ENCODE data around the gene ANKS1B.
"Not testable (repeated sequence)": the region's sequence is repeated elsewhere in the genome, so short reads cannot be mapped to it uniquely, and the experiment has no call there.

ANKS1B gene

DNA sequence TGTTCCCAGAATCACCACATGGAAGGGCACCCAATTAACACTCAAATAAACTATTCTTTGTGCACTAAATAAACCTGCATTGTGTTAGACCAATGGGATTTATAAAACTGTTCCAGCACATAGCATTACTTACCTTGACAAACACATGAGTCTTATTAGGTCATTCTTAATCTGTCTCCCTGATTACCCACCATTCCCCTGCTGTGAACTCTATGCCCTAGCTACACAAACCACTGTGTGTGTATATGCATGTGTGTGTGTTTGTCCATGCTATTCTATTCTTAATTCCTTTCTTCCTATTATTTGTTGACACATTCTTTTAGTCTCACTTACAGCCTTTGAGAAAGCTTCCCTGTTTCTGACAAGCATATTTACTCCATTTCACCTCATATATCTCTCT, 640.8 kb downstream of the ANKS1B start:
- no peak overlapping the region for H3K4me3 ChIP-seq (ENCODE audit: low read depth, low read length)
- no peak for TF ChIP-seq CTCF (IDR thresholded peaks at IDR 0.05; ENCODE audit: low read depth, low read length)
- H3K27ac ChIP-seq = no peak overlapping the region
- H3K9me3 ChIP-seq (ENCODE audit: severe bottlenecking) = no peaks in the 10 kb centered on the region
- peak; percentile 21 for DNase-seq
- H3K36me3 ChIP-seq = no peaks in the 10 kb centered on the region
- no peaks in the 10 kb centered on the region for H3K27me3 ChIP-seq (ENCODE audit: insufficient read depth, low read depth, severe bottlenecking)

DNA sequence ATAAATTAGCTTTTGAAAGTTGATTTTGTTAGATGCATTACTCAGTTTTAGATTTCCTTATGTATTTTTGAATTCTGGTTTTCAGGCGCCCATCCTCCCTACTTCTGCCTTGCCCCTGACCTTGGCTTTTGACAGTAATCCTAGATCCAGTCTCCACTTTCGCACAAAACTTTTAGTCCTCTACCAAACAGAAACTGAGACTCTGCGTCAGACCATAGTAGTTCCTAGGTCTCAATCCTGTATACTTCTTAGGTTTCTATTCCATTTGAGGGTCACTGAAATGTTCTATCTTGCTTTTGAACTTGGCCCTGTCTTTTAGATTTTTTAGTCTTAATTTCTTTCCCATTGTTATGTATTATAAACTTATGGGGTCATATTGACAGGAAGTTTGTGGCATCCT, 645.1 kb downstream of the ANKS1B start:
- H3K9me3 ChIP-seq (ENCODE audit: severe bottlenecking) = no peaks in the 10 kb centered on the region
- no peak for TF ChIP-seq CTCF (IDR thresholded peaks at IDR 0.05; ENCODE audit: low read depth, low read length)
- H3K36me3 ChIP-seq = no peaks in the 10 kb centered on the region
- no peak overlapping the region for H3K4me3 ChIP-seq (ENCODE audit: low read depth, low read length)
- H3K27ac ChIP-seq = no peak overlapping the region
- no peak for DNase-seq
- no peaks in the 10 kb centered on the region for H3K27me3 ChIP-seq (ENCODE audit: insufficient read depth, low read depth, severe bottlenecking)

DNA sequence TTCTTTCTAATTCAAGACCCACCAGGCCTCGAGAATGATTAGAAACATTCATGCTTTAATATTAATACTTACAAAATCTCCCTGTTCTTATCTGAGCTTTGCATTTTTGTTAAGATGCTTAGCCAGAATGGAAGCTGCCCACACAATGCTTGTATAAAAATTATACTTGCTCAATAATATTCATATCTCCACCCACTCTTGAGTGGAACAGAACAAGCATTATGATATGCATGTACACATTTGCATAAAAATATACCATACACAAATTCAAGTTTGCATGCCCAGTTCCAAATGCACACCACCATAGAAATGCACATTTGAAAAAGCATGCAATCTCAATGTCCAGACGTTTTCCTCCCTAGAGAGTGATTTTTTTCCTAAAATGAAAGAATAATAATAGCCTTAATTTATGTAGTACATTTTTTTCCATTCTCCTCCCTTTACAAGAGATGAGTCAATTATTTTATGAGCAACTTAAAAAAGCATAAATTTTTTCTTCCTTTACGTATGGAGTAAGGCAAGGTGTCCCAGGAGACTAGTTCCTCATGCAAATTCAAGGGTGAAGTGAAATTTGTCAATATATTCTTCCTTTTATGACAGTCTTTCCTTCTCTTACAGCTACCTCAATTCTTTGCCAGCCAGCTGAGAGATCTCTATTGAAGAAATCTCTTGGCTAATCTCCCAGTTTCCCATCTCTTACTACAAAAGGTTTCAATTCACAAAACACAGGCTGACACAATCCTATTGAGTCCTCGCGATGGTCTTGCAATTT, 650.3 kb downstream of the ANKS1B start:
- H3K4me3 ChIP-seq (ENCODE audit: low read depth, low read length) = no peak overlapping the region
- no peaks in the 10 kb centered on the region for H3K36me3 ChIP-seq
- H3K27ac ChIP-seq = no peak overlapping the region
- no peak for TF ChIP-seq CTCF (IDR thresholded peaks at IDR 0.05; ENCODE audit: low read depth, low read length)
- no peak for DNase-seq
- H3K9me3 ChIP-seq (ENCODE audit: severe bottlenecking) = no peaks in the 10 kb centered on the region
- H3K27me3 ChIP-seq (ENCODE audit: insufficient read depth, low read depth, severe bottlenecking) = no peaks in the 10 kb centered on the region

GRCh38 chr12:99332936-99333591, 651.7 kb downstream of the ANKS1B start:
- Histone ChIP-seq H3K27me3 (ENCODE audit: insufficient read depth, low read depth, severe bottlenecking) (no peaks in the 10 kb centered on the region), H3K36me3 (no peaks in the 10 kb centered on the region), H3K9me3 (ENCODE audit: severe bottlenecking) (no peaks in the 10 kb centered on the region), H3K4me3 (ENCODE audit: low read depth, low read length) (no peak overlapping the region), H3K27ac (no peak overlapping the region)
- DNase-seq = no peak
- no peak for TF ChIP-seq CTCF (IDR thresholded peaks at IDR 0.05; ENCODE audit: low read depth, low read length)

GRCh38 chr12:99330216-99330615, 654.5 kb downstream of the ANKS1B start:
- Histone ChIP-seq H3K27me3 (ENCODE audit: insufficient read depth, low read depth, severe bottlenecking) (no peaks in the 10 kb centered on the region), H3K36me3 (no peaks in the 10 kb centered on the region), H3K9me3 (ENCODE audit: severe bottlenecking) (no peaks in the 10 kb centered on the region), H3K27ac (no peak overlapping the region), H3K4me3 (ENCODE audit: low read depth, low read length) (no peak overlapping the region)
- no peak for DNase-seq
- no peak for TF ChIP-seq CTCF (IDR thresholded peaks at IDR 0.05; ENCODE audit: low read depth, low read length)

DNA sequence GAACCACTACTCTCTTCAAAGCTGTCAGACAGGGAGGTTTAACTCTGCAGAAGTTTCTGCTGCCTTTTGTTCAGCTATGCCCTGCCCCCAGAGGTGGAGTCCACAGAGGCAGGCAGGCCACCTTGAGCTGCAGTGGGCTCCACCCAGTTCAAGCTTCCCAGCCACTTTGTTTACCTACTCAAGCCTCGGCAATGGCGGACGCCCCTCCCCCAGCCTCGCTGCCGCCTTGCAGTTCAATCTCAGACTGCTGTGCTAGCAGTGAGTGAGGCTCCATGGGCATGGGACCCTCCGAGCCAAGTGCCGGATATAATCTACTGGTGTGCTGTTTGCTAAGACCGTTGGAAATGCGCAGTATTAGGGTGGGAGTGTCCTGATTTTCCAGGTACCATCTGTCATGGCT, 663.5 kb downstream of the ANKS1B start:
- not testable (repeated sequence) for H3K27ac ChIP-seq; H3K9me3 ChIP-seq (ENCODE audit: severe bottlenecking); DNase-seq; H3K4me3 ChIP-seq (ENCODE audit: low read depth, low read length); H3K27me3 ChIP-seq (ENCODE audit: insufficient read depth, low read depth, severe bottlenecking); H3K36me3 ChIP-seq
